ENCODE measurements around the gene RGS3. TPM values are rescaled to one million over a fixed set of nuclear protein-coding genes. Genes with fewer than 3 reads are reported as not detected.

RGS3 gene
- total RNA-seq, 1 experiment from 2014 or later, result 35.8 TPM

GRCh38 chr9:113618836-113619490 is 155.4 kb downstream of the RGS3 start:
- H3K9me3 ChIP-seq (replicated peaks), result no peaks in the 10 kb centered on the region
- no peaks in the 10 kb centered on the region for H3K27me3 ChIP-seq
- H3K4me3 ChIP-seq, result no peak overlapping the region
- no peak overlapping the region for H3K27ac ChIP-seq
- H3K36me3 ChIP-seq, result no peaks in the 10 kb centered on the region
- no peak for DNase-seq
- H3K4me1 ChIP-seq, result peaks cover 90% of the 10 kb centered on the region

GRCh38 chr9:113619491-113620376 is 156.2 kb downstream of the RGS3 start:
- H3K36me3 ChIP-seq, result no peaks in the 10 kb centered on the region
- no peak for DNase-seq
- H3K9me3 ChIP-seq (replicated peaks), result no peaks in the 10 kb centered on the region
- H3K27ac ChIP-seq, result peak overlapping the region; percentile 74
- peak overlapping the region; percentile 19 for H3K4me3 ChIP-seq
- H3K27me3 ChIP-seq, result no peaks in the 10 kb centered on the region
- peaks cover 90% of the 10 kb centered on the region for H3K4me1 ChIP-seq

- peaks cover 93% of the 10 kb centered on the region for H3K4me1 ChIP-seq
- peak; percentile 90 for DNase-seq
- H3K36me3 ChIP-seq, result no peaks in the 10 kb centered on the region
- no peaks in the 10 kb centered on the region for H3K27me3 ChIP-seq
- peak overlapping the region; percentile 74 for H3K27ac ChIP-seq
- no peaks in the 10 kb centered on the region for H3K9me3 ChIP-seq (replicated peaks)
- peak overlapping the region; percentile 19 for H3K4me3 ChIP-seq
Observed at GRCh38 chr9:113620377-113621161, 157.0 kb downstream of the RGS3 start.

GRCh38 chr9:113621309-113621791 is 157.8 kb downstream of the RGS3 start:
- no peaks in the 10 kb centered on the region for H3K36me3 ChIP-seq
- H3K4me1 ChIP-seq, result peaks cover 87% of the 10 kb centered on the region
- no peaks in the 10 kb centered on the region for H3K27me3 ChIP-seq
- DNase-seq, result peak; percentile 58 to 63
- H3K9me3 ChIP-seq (replicated peaks), result no peaks in the 10 kb centered on the region
- H3K27ac ChIP-seq, result peak overlapping the region; percentile 74
- H3K4me3 ChIP-seq, result no peak overlapping the region

- Histone ChIP-seq H3K27ac (peak overlapping the region; percentile 74), H3K4me1 (peaks cover 81% of the 10 kb centered on the region), H3K27me3 (no peaks in the 10 kb centered on the region), H3K36me3 (no peaks in the 10 kb centered on the region), H3K9me3 (replicated peaks) (no peaks in the 10 kb centered on the region), H3K4me3 (no peak overlapping the region)
- DNase-seq, result no peak
Observed at GRCh38 chr9:113621980-113622379, 158.5 kb downstream of the RGS3 start.

- peak; percentile 83 to 85 for DNase-seq
- Histone ChIP-seq H3K27me3 (no peaks in the 10 kb centered on the region), H3K4me1 (peaks cover 72% of the 10 kb centered on the region), H3K27ac (peak overlapping the region; percentile 68), H3K9me3 (replicated peaks) (no peaks in the 10 kb centered on the region), H3K36me3 (no peaks in the 10 kb centered on the region), H3K4me3 (no peak overlapping the region)
Observed at GRCh38 chr9:113622600-113623400, 159.3 kb downstream of the RGS3 start.

GRCh38 chr9:113623851-113624485 is 160.4 kb downstream of the RGS3 start:
- no peak for DNase-seq
- Histone ChIP-seq H3K27ac (peak overlapping the region; percentile 72), H3K4me3 (no peak overlapping the region), H3K36me3 (no peaks in the 10 kb centered on the region), H3K27me3 (no peaks in the 10 kb centered on the region), H3K4me1 (peaks cover 68% of the 10 kb centered on the region), H3K9me3 (replicated peaks) (no peaks in the 10 kb centered on the region)

GRCh38 chr9:113624721-113625120 is 161.2 kb downstream of the RGS3 start:
- Histone ChIP-seq H3K9me3 (replicated peaks) (no peaks in the 10 kb centered on the region), H3K27me3 (no peaks in the 10 kb centered on the region), H3K4me1 (peaks cover 61% of the 10 kb centered on the region), H3K4me3 (no peak overlapping the region), H3K27ac (peak overlapping the region; percentile 72), H3K36me3 (no peaks in the 10 kb centered on the region)
- DNase-seq, result peak; percentile 94

GRCh38 chr9:113625486-113625885 is 162.0 kb downstream of the RGS3 start:
- Histone ChIP-seq H3K4me3 (no peak overlapping the region), H3K36me3 (no peaks in the 10 kb centered on the region), H3K27me3 (no peaks in the 10 kb centered on the region), H3K4me1 (peaks cover 56% of the 10 kb centered on the region), H3K9me3 (replicated peaks) (no peaks in the 10 kb centered on the region), H3K27ac (peak overlapping the region; percentile 72)
- DNase-seq, result no peak

- Histone ChIP-seq H3K27ac (no peak overlapping the region), H3K4me3 (no peak overlapping the region), H3K4me1 (peaks cover 56% of the 10 kb centered on the region), H3K36me3 (no peaks in the 10 kb centered on the region), H3K9me3 (replicated peaks) (no peaks in the 10 kb centered on the region), H3K27me3 (no peaks in the 10 kb centered on the region)
- no peak for DNase-seq
Observed at GRCh38 chr9:113626735-113627495, 163.4 kb downstream of the RGS3 start.

GRCh38 chr9:113628621-113629020 is 165.1 kb downstream of the RGS3 start:
- H3K9me3 ChIP-seq (replicated peaks), result no peaks in the 10 kb centered on the region
- no peak for DNase-seq
- peaks cover 55% of the 10 kb centered on the region for H3K4me1 ChIP-seq
- H3K4me3 ChIP-seq, result no peak overlapping the region
- no peaks in the 10 kb centered on the region for H3K27me3 ChIP-seq
- no peak overlapping the region for H3K27ac ChIP-seq
- no peaks in the 10 kb centered on the region for H3K36me3 ChIP-seq

GRCh38 chr9:113630386-113631136 is 167.0 kb downstream of the RGS3 start:
- Histone ChIP-seq H3K9me3 (replicated peaks) (no peaks in the 10 kb centered on the region), H3K27ac (no peak overlapping the region), H3K27me3 (no peaks in the 10 kb centered on the region), H3K36me3 (no peaks in the 10 kb centered on the region), H3K4me3 (no peak overlapping the region), H3K4me1 (peaks cover 55% of the 10 kb centered on the region)
- DNase-seq, result no peak

All from SJCRH30 (cell line).